ENCODE data around the gene RAP1B. TPM values are rescaled to one million over a fixed set of nuclear protein-coding genes. Genes with fewer than 3 reads are reported as not detected.

RAP1B gene
- total and polyA plus RNA-seq, 2 donors (not counting 1 experiment from before 2014, with no cell fraction given) = 54.5 to 159 TPM

- Mint-ChIP-seq H3K27me3 (no peaks in the 10 kb centered on the region), H3K9me3 (ENCODE audit: insufficient read depth) (no peaks in the 10 kb centered on the region), H3K4me1 (peaks cover 34% of the 10 kb centered on the region), H3K4me3 (no peak overlapping the region), H3K27ac (no peak overlapping the region)
- Histone ChIP-seq H3K36me3 (replicated peaks in 1 of 2; ENCODE audit: control extremely low read depth in 1 of 2, control insufficient read depth in 1 of 2, extremely low read depth in 1 of 2, insufficient read depth in 2 of 2, low read length in 1 of 2) (peaks cover 17 to 37% of the 10 kb centered on the region in 2 experiments), H3K27ac (ENCODE audit: low read length in 2 of 2) (peak overlapping the region in 1 of 2 donors; percentile 41), H2AFZ (ENCODE audit: insufficient read depth, low read depth, low read length, poor library complexity, severe bottlenecking) (no peak overlapping the region), H3K27me3 (replicated peaks in 1 of 4; ENCODE audit: control extremely low read depth in 1 of 4, control insufficient read depth in 3 of 4, insufficient read depth in 4 of 4, low read length in 3 of 4) (no peaks in the 10 kb centered on the region), H3K79me2 (ENCODE audit: control insufficient read depth, insufficient read depth, low read length) (peaks cover 92% of the 10 kb centered on the region), H4K20me1 (ENCODE audit: control insufficient read depth, insufficient read depth, low read length, poor library complexity, severe bottlenecking) (peaks cover 80% of the 10 kb centered on the region), H3K4me1 (ENCODE audit: control insufficient read depth in 2 of 2, insufficient read depth in 2 of 2, low read length in 2 of 2) (no peaks in the 10 kb centered on the region), H3K9ac (ENCODE audit: low read length) (no peak overlapping the region), H3K9me3 (ENCODE audit: control extremely low read depth in 1 of 3, control insufficient read depth in 2 of 3, insufficient read depth in 1 of 3, low read length in 2 of 3) (no peaks in the 10 kb centered on the region), H3K4me2 (replicated peaks; ENCODE audit: low read depth, low read length, poor library complexity, severe bottlenecking) (no peak overlapping the region), H3K4me3 (ENCODE audit: control extremely low read depth in 1 of 5, extremely low read depth in 1 of 5, insufficient read depth in 1 of 5, low read depth in 2 of 5, low read length in 4 of 5) (no peak overlapping the region)
- TF ChIP-seq CTCF (IDR thresholded peaks at IDR 0.05) = no peak
- no peak for TF ChIP-seq EZH2 (IDR thresholded peaks at IDR 0.05; ENCODE audit: borderline replicate concordance, insufficient read depth, low read depth, low read length, poor library complexity, severe bottlenecking)
- ChIA-PET POLR2A (no interaction called here), CTCF (no interaction called here)
- intact Hi-C loops (cut with micrococcal nuclease) = loop anchor here (5.0 kb wide), 1 partner anchor 39 kb away; the partner anchor contains the start of gene NUP107
- no CpG with 5 or more reads among the region's 3 CpGs for WGBS (ENCODE audit: insufficient coverage)
- no peak for ATAC-seq (ENCODE audit: low read depth)
- DNase-seq = no peak
Observed at GRCh38 chr12:68648179-68648578, 37.5 kb downstream of the RAP1B start.

GRCh38 chr12:68665016-68665569 lies 54.4 kb downstream of the RAP1B start:
- H3K4me2 ChIP-seq (replicated peaks; ENCODE audit: low read depth, low read length, poor library complexity, severe bottlenecking) = no peak overlapping the region
- H3K4me1 Mint-ChIP-seq = peaks cover 7% of the 10 kb centered on the region
- no peak overlapping the region for H3K9ac ChIP-seq (ENCODE audit: low read length)
- H3K9me3 ChIP-seq (ENCODE audit: control extremely low read depth in 1 of 3, control insufficient read depth in 2 of 3, insufficient read depth in 1 of 3, low read length in 2 of 3) = no peaks in the 10 kb centered on the region
- intact Hi-C loops (cut with micrococcal nuclease) = no loop called here
- no peaks in the 10 kb centered on the region for H3K79me2 ChIP-seq (ENCODE audit: control insufficient read depth, insufficient read depth, low read length)
- H3K27ac ChIP-seq (ENCODE audit: low read length in 2 of 2) = peak overlapping the region in 1 of 2 donors; percentile 46
- H3K27me3 ChIP-seq (replicated peaks in 1 of 4; ENCODE audit: control extremely low read depth in 1 of 4, control insufficient read depth in 3 of 4, insufficient read depth in 4 of 4, low read length in 3 of 4) = no peaks in the 10 kb centered on the region
- ChIA-PET CTCF (interaction anchor here (0.9 kb wide), 1 partner anchor 306 kb away, joined by 3 read pairs; no protein-coding TSS in a partner anchor), POLR2A (no interaction called here)
- no peak overlapping the region for H3K4me3 ChIP-seq (ENCODE audit: control extremely low read depth in 1 of 5, extremely low read depth in 1 of 5, insufficient read depth in 1 of 5, low read depth in 2 of 5, low read length in 4 of 5)
- peak overlapping the region; percentile 29 for H3K27ac Mint-ChIP-seq
- no peak overlapping the region for H2AFZ ChIP-seq (ENCODE audit: insufficient read depth, low read depth, low read length, poor library complexity, severe bottlenecking)
- peaks cover 0 to 2% of the 10 kb centered on the region in 2 donors for H3K4me1 ChIP-seq (ENCODE audit: control insufficient read depth in 2 of 2, insufficient read depth in 2 of 2, low read length in 2 of 2)
- TF ChIP-seq EZH2 (IDR thresholded peaks at IDR 0.05; ENCODE audit: borderline replicate concordance, insufficient read depth, low read depth, low read length, poor library complexity, severe bottlenecking) = no peak
- no peak for TF ChIP-seq CTCF (IDR thresholded peaks at IDR 0.05)
- H3K9me3 Mint-ChIP-seq (ENCODE audit: insufficient read depth) = no peaks in the 10 kb centered on the region
- H3K36me3 ChIP-seq (replicated peaks in 1 of 2; ENCODE audit: control extremely low read depth in 1 of 2, control insufficient read depth in 1 of 2, extremely low read depth in 1 of 2, insufficient read depth in 2 of 2, low read length in 1 of 2) = peaks cover 0 to 7% of the 10 kb centered on the region in 2 experiments
- H4K20me1 ChIP-seq (ENCODE audit: control insufficient read depth, insufficient read depth, low read length, poor library complexity, severe bottlenecking) = peaks cover 8% of the 10 kb centered on the region
- 90% methylated on average over 1 of the region's 3 CpGs for WGBS (ENCODE audit: insufficient coverage)
- DNase-seq = no peak
- no peak overlapping the region for H3K4me3 Mint-ChIP-seq
- H3K27me3 Mint-ChIP-seq = no peaks in the 10 kb centered on the region
- ATAC-seq (ENCODE audit: low read depth) = no peak

All from B cell (primary cell).